Measurements from ENCODE around the gene SMIM3.
"Not testable (repeated sequence)": the region's sequence is repeated elsewhere in the genome, so short reads cannot be mapped to it uniquely, and the experiment has no call there.

The SMIM3 gene, protein sequence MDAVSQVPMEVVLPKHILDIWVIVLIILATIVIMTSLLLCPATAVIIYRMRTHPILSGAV

DNA sequence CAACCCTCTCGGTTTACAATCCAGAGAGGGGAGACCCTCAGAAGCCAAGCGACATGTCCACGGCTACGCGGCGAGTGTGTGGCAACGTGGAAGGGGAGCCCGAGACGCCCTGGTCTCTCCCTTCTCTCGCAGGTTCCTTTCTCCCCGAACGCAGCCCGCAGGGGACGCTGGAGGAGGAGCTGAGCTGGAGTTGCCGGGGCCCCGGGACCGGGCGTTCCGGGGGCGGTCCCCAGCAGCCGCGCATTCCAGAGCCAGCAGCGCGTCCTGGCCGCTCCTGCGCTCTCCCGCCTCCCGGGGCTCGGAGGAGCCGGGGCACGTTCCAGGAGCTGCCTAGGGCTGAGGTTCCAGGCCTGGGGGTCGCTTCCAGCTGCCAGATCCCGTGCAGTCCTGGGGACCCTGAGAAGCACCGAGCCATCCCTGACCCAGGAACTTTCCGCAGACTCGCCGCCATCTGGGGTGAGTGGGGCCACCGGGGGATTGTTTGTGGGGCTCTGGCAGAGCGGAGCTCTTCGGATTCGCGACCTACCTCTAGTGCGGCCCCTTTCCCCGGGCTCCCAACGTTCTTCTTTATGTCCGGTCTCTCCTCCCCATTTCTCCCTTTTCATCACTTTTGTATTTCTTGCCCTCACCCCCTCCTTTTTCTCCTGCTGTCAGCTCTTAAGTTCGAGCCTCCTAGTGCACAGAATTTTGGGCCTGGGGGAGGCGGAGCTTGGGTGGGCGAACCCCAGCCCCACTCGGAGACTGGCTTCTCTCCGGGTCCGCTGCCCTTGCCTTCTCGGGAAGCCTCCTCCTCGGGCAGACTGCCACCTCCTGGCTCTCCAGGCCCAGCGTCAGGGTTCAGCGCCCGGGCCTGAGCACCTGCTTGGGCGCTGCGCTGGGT, at the start of gene SMIM3:
Gene SMIM3, plus strand, starts transcription at position 241 of the 880 bp plus-strand sequence. CDS start 16,684 bp downstream, outside the sequence.
- FAIRE-seq = no peak

DNA sequence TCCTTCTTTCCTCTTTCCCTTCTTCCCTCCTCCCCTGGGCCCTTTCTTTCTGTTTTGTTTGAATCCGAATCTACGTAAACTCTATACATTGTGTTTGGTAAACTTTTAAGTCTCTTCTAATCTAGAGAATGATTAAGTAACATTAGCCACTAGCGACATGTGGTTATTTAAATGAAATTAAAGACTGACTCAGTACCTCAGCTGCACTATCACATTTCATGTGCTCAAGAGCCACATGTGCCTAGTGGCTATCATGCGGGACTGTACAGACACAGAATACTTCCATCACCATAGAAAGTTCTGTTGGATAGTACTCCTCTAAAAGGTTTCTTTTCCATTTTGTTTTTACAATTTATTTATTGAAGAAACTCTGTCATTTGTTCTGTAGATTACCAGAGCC, 48.7 kb upstream of the SMIM3 start:
- FAIRE-seq = no peak

DNA sequence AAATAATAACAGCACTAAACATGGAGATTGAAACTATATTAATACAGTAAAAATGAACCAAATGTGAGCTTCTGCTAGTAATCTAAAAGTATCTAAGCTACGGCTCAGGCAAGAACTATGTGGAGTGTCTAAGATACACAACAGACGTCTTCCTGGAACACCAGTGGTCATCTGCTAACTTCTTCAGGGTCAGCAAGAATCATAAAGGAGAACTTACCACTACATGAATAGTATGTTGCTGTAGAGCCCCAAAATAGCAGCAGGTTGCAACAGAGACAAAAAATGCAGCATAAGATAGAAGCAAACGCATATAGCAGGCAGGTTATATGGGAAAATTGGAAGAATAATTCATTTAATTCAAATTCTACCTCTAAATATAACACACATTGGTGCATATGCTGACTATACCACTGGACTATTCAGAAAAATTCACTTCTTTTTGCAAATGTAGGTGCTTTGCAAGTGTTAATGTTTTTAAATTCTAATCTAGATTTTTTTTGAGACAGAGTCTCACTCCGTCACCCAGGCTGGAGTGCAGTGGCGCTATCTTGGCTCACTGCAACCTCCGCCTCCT, 46.8 kb upstream of the SMIM3 start:
- no peak for FAIRE-seq

DNA sequence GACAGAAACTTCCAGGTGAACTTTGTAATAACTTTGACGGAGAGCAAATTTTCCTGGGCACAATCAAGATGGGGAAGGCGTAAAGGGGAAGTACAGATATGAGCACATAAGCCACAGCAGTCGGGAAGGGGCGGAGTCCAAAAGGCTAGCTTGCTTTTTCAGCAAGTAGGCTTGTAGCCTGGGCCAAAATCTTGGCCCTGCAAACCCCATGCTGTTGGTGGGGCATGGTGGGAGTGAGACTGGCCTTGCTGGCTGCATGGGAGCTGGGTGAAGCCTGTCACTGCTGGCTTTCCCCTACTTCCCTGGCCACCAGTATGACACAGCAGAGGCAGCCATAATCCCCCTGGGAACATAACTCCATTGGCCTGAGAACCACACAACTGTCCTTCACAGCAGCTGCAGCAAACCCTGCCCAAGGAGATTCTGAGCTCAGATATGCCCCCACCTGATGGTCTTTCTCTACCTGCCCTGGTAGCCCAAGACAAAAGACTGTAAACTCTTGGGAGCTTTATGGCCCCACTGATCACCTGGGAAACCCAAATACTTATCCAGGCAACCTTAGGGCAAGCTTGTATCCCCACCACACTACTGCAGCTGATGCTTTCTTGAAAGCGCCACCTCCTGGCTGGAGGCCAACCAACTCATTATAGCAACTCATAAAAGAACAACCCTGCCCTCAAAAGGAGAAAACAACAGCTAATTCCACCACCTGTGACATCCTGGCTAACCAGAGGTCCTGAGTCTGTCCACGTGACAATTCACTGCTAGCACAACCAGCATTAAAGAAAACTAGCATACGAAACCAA, 43.8 kb upstream of the SMIM3 start:
- FAIRE-seq = no peak

DNA sequence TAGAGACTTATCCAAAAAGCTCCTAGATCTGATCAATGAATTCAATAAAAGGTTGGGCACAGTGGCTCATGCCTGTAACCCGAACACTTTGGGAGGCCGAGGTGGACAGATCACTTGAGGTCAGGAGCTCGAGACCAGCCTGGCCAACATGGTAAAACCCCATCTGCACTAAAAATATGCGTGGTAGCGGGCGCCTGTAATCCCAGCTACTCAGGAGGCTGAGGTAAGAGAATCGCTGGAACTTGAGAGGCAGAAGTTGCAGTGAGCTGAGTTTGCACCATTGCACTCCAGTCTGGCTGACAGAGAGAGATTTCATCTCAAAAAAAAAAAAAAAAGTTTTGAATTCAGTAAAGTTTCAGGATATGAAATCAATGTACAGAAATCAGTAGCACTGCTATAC, 39.7 kb upstream of the SMIM3 start:
- FAIRE-seq = no peak

DNA sequence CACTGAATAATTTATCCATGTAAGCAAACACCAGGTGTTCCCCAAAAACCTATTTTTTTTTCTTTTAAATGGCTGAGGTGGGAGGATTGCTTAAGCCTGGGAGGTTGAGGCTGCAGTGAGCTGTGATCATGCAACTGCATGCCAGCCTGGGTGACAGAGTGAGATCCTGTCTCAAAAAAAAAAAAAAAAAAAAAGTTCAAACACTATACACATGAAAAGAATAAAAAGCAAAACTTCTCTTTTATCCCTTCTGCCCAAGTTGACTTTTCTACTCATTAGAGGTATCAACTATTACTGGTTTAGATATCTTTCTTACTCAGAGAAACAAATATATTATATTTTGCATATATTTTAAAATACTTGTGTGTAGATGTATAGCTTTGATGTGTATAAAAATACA, 37.6 kb upstream of the SMIM3 start:
- no peak for FAIRE-seq

DNA sequence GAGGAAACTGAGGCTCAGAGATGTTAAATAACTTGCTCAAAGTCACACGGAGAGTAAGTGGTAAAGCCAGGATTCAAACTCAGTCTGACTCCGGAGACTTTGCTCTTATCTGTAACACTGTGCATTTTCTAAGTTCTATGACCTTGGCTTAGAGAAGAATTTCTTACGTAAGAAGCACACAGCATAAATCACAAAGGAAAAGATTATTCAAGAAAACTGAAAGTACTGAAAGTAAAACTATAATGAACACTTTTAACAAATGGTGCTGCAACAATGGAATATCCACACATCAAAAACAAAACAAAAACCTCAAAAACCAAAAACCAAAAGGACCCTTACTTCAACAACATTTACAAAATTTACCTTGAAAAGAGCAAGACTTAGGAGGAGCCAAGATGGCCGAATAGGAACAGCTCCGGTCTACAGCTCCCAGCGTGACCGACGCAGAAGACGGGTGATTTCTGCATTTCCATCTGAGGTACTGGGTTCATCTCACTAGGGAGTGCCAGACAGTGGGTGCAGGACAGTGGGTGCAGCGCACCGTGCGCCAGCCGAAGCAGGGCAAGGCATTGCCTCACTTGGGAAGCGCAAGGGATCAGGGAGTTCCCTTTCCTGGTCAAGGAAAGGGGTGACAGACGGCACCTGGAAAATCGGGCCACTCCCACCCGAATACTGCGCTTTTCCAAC, 36.0 kb upstream of the SMIM3 start:
- not testable (repeated sequence) for FAIRE-seq

DNA sequence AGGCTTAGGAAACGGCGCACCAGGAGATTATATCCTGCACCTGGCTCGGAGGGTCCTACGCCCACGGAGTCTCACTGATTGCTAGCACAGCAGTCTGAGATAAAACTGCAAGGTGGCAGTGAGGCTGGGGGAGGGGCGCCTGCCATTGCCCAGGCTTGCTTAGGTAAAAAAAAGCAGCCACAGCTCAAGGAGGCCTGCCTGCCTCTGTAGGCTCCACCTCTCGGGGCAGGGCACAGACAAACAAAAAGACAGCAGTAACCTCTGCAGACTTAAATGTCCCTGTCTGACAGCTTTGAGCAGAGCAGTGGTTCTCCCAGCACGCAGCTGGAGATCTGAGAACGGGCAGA, 35.4 kb upstream of the SMIM3 start:
- not testable (repeated sequence) for FAIRE-seq

DNA sequence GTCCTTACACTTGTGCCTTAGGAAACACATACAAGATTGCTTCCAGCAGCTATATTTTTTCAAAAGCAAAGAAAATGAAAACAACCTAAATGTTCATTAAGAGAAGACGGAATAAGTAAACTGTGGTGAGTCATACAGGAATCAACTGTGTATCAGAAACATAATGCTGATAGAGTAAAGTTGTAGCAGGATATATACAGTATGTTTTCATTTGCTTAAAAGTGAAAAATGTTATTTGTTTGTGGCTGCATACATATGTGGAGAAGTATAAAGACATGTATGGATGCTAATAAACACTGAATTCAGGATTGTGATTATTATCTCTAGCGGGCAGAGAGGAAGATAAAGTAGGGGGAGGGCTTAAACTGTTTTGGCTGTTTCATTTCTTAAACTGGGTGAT, 28.1 kb upstream of the SMIM3 start:
- no peak for FAIRE-seq

DNA sequence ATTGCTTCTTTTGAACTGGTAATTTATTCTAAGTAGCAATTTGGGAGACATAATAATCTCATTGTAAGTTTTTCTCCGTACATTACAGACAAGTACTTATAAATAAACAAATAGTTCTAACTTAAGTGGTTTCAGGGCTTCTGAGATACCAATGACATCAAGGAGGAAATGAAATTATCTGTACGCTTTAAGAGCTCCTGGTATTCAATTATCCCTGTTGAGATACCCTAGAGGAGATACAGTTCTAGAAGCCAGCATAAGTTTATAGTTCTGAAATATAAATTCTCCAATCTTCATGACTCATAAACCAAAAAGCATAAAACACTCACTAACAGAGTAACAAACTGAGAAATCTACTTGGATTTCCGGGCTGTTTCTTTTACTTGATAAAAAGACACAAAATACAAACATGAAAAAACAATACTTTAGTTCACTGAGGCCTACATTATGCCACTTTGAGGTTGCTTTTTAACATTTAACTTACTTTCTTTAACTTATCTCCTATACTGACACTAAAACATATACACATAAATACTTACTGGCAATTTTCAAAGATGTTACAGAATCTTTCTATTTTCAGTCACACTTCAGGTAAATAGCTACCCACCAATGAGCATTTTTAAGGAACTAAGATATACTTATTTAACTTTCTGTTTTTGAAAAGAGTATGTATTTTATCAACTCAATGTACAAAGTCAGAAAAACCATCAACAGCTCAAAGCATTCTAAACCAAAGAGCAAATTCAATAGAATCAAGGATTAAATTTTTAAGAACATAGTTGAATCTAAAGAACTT, 27.3 kb upstream of the SMIM3 start:
- no peak for FAIRE-seq

DNA sequence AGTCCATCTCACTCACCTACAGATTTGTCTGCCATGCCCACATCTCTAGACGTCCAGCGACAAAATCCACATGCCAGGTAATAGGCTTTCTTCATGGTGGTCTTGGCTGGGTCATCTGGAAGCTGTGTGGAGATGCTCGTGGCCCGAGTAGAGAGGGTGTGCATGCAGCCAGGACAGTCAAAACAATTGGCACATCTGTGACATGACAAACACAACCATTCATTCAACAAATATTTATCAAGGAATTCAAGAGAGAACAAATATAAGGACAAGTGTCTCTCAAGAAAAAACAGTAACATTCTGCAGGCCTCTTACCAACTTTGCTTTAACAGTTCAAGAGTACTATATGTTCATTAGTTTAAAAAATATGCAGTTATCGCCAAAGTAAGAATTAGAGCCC, 25.1 kb upstream of the SMIM3 start:
- no peak for FAIRE-seq

DNA sequence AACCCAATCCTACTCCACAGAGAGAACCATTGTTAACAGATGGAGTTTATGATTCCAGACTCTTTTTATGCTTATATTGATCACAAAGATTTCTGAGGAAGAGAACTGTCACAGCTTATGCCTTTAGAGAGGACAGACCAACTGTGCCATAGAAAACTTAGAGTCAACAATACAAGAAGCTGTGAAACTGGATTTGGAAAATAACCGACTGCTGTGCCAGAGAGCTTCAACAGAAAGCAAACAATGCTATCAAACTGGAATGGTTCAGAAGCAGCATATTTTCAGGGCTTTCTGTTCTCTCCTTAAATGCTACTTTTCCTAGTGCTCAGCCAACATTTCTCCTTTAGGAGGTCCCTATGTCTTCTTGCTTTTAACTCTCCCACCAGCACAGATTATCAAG, 24.7 kb upstream of the SMIM3 start:
- FAIRE-seq = no peak

DNA sequence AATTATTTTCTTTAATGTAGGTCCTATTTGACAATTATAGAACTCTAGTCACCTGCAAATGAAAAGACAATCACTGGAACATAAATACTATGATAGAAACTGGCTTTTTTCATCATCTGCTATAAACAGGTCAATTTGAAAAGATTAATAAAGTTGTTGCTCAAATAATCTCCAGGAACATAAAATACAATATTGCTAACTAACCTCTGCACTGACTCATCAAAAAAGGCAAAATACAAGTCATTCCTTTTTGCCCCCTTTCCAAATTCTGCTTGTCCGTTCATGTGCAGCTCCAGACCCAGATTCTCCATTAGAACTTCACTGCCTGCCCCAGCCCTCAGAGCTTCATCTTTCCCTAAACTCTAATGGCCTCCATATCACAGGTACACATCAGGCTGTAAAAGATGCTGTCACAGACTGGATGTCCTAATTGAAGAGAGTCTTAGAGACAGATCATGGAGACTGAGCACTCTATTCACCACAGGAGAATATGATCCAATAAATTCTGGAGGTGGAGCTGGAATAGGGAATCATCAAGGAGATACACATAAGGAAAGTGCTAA, 21.4 kb upstream of the SMIM3 start:
- no peak for FAIRE-seq

DNA sequence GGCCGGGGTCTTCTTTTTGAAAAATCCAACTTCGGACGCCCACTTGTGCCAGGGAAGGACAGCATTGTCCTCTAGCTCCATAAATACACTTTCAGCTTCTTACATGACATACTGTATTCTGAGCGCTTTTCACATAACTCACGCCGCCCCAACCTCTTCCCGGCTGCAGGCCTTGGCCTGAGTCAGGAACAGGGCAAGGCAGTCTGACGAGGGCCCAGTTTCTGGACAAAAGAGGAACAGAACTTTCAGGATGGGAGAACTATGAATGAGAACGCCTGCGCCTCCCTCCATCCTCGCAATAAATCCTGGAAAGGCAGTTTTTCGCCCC, 20.4 kb upstream of the SMIM3 start:
- FAIRE-seq = no peak

DNA sequence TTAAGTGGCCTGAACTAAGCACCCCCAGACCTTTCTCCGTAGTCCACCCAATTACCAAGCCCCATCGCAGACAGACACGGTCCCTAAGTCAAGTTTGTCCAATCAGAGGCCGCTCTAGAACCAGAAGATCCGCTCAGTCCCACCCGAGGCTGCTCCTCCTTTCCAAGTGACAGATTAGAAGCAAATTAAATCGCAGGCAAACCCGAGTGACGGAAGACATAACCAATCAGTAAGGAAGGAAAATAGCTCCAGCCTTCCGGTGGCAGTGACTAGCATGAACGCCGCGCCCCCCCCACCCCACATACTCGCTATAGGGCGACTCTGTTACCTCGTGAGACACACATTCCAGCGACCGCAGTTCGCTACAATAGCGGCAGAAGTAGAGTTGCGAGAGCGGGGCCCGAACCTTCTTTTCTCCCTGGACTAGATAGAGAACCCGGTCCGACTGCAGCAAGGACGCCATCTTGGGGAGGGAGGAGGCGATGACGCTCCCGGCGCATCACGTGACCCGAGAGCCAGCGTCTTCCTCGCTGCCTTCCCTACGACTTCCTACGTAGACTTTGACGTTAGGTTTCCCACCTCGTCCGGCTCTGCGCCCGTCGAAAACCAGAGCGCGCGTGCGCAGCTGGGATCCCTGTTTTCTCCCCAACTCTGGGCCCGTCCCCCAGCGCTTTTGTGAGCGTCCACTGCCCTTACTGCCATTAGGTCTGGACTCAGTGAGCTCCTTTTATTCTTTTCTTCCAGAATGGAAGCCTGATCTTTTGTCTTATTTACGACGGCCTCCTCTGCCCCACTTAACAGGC, 19.8 kb upstream of the SMIM3 start, which contains the start of gene DCTN4:
Gene DCTN4, minus strand, starts transcription at position 487 of the 803 bp plus-strand sequence. Its CDS starts 24 bp downstream, at position 463.
- FAIRE-seq = peak; percentile 93

DNA sequence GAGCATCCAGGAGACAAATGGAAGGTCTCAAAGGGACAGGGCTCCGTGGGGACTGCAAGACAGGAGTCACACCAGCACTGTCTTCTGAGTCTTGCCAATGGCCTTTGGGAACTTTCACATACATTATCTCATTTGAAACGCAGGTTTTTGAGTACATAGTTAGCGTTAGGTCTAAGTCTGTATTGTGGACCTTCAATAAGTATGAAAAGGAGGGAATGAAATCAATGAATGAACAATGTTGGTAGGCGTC, 19.3 kb upstream of the SMIM3 start:
- FAIRE-seq = no peak

DNA sequence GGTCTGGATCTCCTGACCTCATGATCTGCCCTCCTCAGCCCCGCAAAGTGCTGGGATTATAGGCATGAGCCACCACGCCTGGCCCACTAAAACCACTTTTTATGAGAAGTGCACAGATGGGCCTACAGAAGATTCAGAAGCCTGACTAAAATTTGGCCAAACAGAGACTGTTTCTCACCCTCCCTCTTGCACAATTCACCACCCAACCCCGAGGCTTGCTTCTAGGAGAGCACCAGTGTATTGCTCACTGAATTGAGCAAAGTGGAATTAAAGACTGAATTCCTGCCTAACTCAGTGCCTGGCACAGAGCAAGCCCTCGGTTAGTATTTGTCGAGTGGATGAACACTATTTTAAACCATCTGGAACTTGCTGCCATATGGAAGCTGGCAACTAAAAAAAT, 16.3 kb upstream of the SMIM3 start:
- no peak for FAIRE-seq

DNA sequence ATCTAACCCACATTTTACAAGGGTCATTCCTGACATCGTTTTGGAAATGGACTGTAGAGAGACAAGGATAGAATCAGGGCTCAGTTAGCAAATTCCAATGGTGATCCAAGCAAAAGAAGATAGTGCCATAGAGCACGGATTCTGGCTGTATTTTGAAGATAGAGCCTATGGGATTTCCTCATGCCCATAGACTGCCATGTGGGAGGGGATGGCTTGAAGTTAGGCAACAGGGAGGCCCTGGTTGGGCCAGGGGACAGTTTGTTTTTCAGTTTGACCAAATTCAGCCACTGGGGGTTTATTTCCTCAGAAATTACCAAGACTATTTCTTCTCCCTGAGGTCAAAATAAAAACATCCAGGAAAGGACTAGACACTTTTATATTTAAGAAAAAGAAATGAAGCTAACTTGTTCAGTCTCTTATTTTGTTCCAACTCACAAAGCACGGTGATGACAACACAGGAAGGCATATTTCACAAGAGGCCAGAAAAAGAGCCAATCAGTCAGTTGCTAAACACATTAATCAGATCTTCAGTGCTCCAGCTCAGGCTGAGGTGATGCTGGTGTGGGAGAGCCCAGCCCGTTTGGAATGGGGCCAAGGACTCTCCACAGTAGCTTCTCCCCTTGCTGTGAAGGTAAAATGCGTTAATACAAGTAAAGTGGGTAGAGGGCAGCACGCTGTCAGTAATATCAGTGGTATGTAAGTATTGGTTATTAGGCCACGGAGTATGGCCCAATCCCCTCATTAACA, 15.4 kb upstream of the SMIM3 start:
- FAIRE-seq = no peak

DNA sequence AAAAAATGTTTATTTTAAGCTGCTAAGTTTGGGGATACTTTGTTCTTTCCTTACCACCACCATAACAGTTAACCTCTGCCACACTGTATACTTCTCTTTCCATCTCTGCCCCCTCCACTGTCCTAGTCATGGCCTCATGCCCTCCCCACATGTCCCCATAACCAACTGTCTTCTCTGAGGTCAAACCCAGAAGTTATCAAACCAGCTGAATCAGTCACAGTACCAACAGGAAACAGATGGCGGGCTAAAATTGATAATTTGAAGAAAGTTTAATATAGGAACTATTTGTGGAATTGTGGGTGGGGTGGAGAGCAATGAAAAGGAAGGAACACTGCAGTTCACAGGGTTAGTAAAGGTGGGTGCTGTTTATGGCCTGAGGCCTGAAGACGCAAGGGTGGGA, 14.0 kb upstream of the SMIM3 start:
- FAIRE-seq = no peak

DNA sequence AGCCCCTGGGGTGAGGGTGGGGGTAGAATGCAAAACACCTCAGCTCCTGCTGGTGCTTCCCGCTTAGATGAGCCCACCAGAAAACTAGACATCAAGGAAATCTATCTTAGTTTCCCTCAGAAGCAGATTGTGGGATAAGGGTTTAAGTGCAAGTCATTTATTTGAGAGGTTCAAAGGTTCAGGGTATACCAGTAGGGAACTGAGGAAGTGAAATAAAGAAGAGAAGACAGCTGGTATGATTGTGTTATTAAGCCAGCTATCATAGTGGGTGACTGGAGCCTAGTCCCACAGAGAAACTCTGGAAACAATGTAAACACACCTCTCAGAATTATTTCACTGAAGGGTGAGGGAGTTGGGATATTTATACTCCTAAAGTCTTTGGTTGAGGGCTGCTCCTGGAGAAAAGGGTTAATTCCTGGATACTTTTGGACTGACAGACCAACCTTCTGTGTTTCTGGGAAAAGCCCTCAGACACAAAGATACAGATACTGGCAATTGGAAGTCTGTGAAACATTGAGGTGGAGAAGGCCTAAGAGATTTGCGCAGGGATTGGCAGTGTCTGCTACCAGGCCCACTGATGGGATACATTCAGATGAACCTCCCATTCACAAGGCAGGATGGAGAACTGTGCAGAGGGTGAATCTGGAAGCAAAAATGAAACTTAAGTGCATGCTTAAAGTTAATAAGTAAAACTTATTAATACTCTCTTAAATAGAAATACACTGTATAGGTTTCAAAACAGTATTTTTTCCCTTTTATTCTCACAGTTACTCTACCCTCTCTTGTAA, 13.4 kb upstream of the SMIM3 start:
- FAIRE-seq = no peak
